Endodermal cell (in vitro differentiated cells): Measurements from ENCODE around the gene CHD6. TPM values are rescaled to one million over a fixed set of nuclear protein-coding genes. Genes with fewer than 3 reads are reported as not detected.

Experiments used
- DNase-seq: peaks from one replicate; pipeline ENCODE4 v3.0.0-alpha.2; 2017
- H3K27ac ChIP-seq: 2 replicates; pipeline ENCODE4 v1.5.1; 2013; ENCODE audit warnings: mild to moderate bottlenecking, low read depth, low read length, moderate library complexity
- H3K27me3 ChIP-seq: 2 replicates; pipeline ENCODE4 v1.6.1; 2013; ENCODE audit warnings: mild to moderate bottlenecking, low read length, moderate library complexity; ENCODE audit not compliant: insufficient read depth, control insufficient read depth, poor library complexity, severe bottlenecking
- H3K36me3 ChIP-seq: 2 replicates; pipeline ENCODE4 v1.7.0; 2013; ENCODE audit warnings: mild to moderate bottlenecking, low read length, moderate library complexity; ENCODE audit not compliant: control insufficient read depth, insufficient read depth
- H3K4me1 ChIP-seq: one replicate; pipeline ENCODE4 v1.7.0; 2013; ENCODE audit warnings: low read length; ENCODE audit not compliant: control insufficient read depth, insufficient read depth
- H3K4me3 ChIP-seq: 2 replicates; pipeline ENCODE4 v1.5.1; 2013; ENCODE audit warnings: mild to moderate bottlenecking, low read length, moderate library complexity
- H3K9ac ChIP-seq: 2 replicates; pipeline ENCODE4 v1.6.1; 2013; ENCODE audit warnings: mild to moderate bottlenecking, low read length, moderate library complexity; ENCODE audit not compliant: poor library complexity, severe bottlenecking; ENCODE audit errors: extremely low read depth
- H3K9me3 ChIP-seq: 2 replicates; pipeline ENCODE4 v1.6.1; 2013; ENCODE audit warnings: mild to moderate bottlenecking, low read length, moderate library complexity; ENCODE audit not compliant: control insufficient read depth
- H3K27ac Mint-ChIP-seq: 2 replicates; pipeline ENCODE4 v1.8.0; 2020; ENCODE audit warnings: mixed read lengths
- H3K27me3 Mint-ChIP-seq: 2 replicates; pipeline ENCODE4 v1.8.0; 2021; ENCODE audit warnings: mild to moderate bottlenecking, mixed read lengths; ENCODE audit not compliant: insufficient read depth
- H3K36me3 Mint-ChIP-seq: 2 replicates; pipeline ENCODE4 v1.8.0; 2020; ENCODE audit warnings: low read depth, mixed read lengths
- H3K4me1 Mint-ChIP-seq: 2 replicates; pipeline ENCODE4 v1.8.0; 2020; ENCODE audit warnings: mixed read lengths
- H3K4me3 Mint-ChIP-seq: 2 replicates; pipeline ENCODE4 v1.8.0; 2020; ENCODE audit warnings: mild to moderate bottlenecking, moderate library complexity, mixed read lengths
- H3K9me3 Mint-ChIP-seq: 2 replicates; pipeline ENCODE4 v1.8.0; 2020; ENCODE audit warnings: mild to moderate bottlenecking, mixed read lengths
- WGBS, 2 experiments: methylation state at CpG; one replicate each; pipeline versions ENCODE4 v1.1.5 to v1.1.7; 2013; ENCODE audit warnings: missing lambda C conversion rate in 2 of 2, mixed read lengths in 1 of 2; ENCODE audit not compliant: insufficient coverage in 1 of 2, insufficient read length in 1 of 2; 5-methylcytosine and 5-hydroxymethylcytosine counted together
- total RNA-seq, 2 donors: library from RNA; stranded (reverse); fragmentation: NEBNext Ultra II Directional in 1 of 2; extraction: Animal tissue kit (Norgen Biotek cat#: 25700) in 1 of 2; gene quantifications; 2 replicates in 1 of 2; 3 replicates in 1 of 2; pipeline ENCODE4 v1.2.1, GENCODE V29; 2021
- TF ChIP-seq, protein P1 (sequence below): fragments of 200-600 bp; sonication (generic); conservative IDR thresholded peaks from 2 replicates; pipeline ENCODE4 v1.5.0; 2021; ENCODE audit warnings: antibody characterized with exemption, mild to moderate bottlenecking

Gene CHD6
- total RNA-seq, 2 donors from 2014 or later: 82.5 to 107 TPM

DNA sequence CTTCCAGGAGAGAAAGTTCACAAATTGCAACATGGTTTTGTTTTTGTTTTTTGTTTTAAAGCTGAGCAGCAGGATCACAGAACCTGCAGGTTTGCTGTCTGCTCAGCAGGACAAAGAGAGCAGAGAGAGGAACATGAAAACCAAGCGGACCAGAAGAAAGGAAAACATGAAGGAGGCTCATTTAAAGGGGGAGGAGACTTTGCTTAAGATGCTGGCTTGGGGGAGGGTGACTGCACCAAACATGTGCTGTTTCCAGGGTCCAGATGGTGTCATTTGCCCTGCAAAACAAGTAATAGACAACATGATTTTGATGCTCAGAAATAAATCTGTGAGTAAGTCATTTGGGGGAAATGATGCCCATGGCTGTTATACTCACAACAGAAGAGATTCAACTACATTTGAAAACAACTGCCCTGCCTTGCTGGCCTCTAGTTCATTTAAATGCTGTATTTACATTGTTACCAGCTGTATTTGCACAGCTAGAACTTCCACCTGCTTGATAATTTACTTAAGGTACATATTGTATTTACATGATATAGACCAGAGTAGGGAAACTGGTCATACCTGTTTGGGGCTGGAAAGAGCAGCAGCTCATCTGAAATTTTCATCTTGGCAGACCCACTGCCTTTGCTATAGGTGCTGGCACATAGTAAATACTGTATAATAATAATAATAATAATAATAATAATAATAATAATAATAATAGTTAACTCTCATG is 32.2 kb upstream of the CHD6 start:
- no peaks in the 10 kb centered on the region for H3K36me3 Mint-ChIP-seq
- H3K4me3 Mint-ChIP-seq: no peak overlapping the region
- Histone ChIP-seq H3K4me3 (no peak overlapping the region), H3K36me3 (no peaks in the 10 kb centered on the region), H3K9me3 (no peaks in the 10 kb centered on the region), H3K27ac (no peak overlapping the region), H3K4me1 (peaks cover 3% of the 10 kb centered on the region), H3K27me3 (no peaks in the 10 kb centered on the region), H3K9ac (no peak overlapping the region)
- H3K4me1 Mint-ChIP-seq: peaks cover 25% of the 10 kb centered on the region
- TF ChIP-seq, protein P1, sequence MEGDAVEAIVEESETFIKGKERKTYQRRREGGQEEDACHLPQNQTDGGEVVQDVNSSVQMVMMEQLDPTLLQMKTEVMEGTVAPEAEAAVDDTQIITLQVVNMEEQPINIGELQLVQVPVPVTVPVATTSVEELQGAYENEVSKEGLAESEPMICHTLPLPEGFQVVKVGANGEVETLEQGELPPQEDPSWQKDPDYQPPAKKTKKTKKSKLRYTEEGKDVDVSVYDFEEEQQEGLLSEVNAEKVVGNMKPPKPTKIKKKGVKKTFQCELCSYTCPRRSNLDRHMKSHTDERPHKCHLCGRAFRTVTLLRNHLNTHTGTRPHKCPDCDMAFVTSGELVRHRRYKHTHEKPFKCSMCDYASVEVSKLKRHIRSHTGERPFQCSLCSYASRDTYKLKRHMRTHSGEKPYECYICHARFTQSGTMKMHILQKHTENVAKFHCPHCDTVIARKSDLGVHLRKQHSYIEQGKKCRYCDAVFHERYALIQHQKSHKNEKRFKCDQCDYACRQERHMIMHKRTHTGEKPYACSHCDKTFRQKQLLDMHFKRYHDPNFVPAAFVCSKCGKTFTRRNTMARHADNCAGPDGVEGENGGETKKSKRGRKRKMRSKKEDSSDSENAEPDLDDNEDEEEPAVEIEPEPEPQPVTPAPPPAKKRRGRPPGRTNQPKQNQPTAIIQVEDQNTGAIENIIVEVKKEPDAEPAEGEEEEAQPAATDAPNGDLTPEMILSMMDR: no peak
- DNase-seq: no peak
- H3K27ac Mint-ChIP-seq: no peak overlapping the region
- 50 to 58% methylated on average over 1 of the region's 1 CpG for WGBS, 2 experiments
- no peaks in the 10 kb centered on the region for H3K27me3 Mint-ChIP-seq
- no peaks in the 10 kb centered on the region for H3K9me3 Mint-ChIP-seq

DNA sequence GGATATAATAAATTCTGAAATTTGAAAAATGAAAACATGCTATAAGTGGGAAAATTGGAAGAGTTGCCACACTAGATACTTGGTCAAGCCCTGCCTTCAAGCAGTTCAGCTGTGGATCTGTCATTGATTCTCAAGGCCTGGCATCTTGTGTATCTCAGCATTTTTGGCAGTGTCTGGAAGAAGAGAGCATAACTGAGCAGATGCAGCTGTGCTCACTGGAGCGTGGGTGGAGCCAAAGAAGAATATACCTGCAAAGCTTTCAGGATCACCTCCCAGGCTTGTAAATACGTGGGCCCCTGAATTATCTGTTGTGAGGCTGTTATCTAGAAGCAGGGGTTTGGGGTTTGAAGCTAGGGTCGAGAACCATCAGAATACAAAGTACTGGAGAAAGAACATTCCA is 31.3 kb upstream of the CHD6 start:
- peaks cover 27% of the 10 kb centered on the region for H3K4me1 Mint-ChIP-seq
- no peaks in the 10 kb centered on the region for H3K9me3 Mint-ChIP-seq
- no peak overlapping the region for H3K27ac Mint-ChIP-seq
- no peaks in the 10 kb centered on the region for H3K27me3 Mint-ChIP-seq
- no peaks in the 10 kb centered on the region for H3K36me3 ChIP-seq
- no peak overlapping the region for H3K4me3 Mint-ChIP-seq
- peaks cover 3% of the 10 kb centered on the region for H3K4me1 ChIP-seq
- no peak for DNase-seq
- no peaks in the 10 kb centered on the region for H3K36me3 Mint-ChIP-seq
- 84 to 92% methylated on average over 2 to 3 of the region's 3 CpGs for WGBS, 2 experiments
- no peaks in the 10 kb centered on the region for H3K27me3 ChIP-seq
- no peak overlapping the region for H3K27ac ChIP-seq
- no peak overlapping the region for H3K9ac ChIP-seq
- H3K4me3 ChIP-seq: no peak overlapping the region
- H3K9me3 ChIP-seq: no peaks in the 10 kb centered on the region
- TF ChIP-seq, protein P1: no peak

DNA sequence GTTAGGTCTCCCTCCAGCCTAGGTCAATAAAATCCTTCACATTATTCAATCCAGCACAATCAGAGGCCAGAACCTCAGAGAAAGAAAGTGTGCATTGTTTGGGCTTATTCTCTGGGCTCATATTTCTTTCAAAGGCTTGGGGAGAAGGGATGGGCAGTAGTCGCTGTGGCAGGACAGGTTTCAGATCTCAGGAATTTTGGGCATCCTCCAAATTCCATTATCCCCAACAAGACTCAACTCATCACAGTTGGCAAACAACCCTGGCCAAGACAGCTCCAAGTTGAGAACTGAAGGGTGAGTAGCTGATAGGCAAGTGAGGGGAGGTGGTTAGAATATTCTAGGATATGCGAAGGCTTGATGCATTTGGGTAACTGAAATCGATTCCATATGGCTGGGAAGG is 27.2 kb upstream of the CHD6 start:
- Histone ChIP-seq H3K9me3 (no peaks in the 10 kb centered on the region), H3K4me1 (peaks cover 5% of the 10 kb centered on the region), H3K27me3 (no peaks in the 10 kb centered on the region), H3K36me3 (no peaks in the 10 kb centered on the region), H3K27ac (no peak overlapping the region), H3K9ac (no peak overlapping the region), H3K4me3 (no peak overlapping the region)
- H3K36me3 Mint-ChIP-seq: no peaks in the 10 kb centered on the region
- no peak for DNase-seq
- WGBS, 2 experiments: 83 to 98% methylated on average over 2 to 3 of the region's 3 CpGs
- no peak overlapping the region for H3K27ac Mint-ChIP-seq
- TF ChIP-seq, protein P1: no peak
- H3K4me3 Mint-ChIP-seq: no peak overlapping the region
- peaks cover 30% of the 10 kb centered on the region for H3K4me1 Mint-ChIP-seq
- H3K9me3 Mint-ChIP-seq: no peaks in the 10 kb centered on the region
- H3K27me3 Mint-ChIP-seq: no peaks in the 10 kb centered on the region
